Colonic mucosa (tissue), 4 donors: ENCODE results near the gene CALD1. TPM values are rescaled to one million over a fixed set of nuclear protein-coding genes. Genes with fewer than 3 reads are reported as not detected.

ENCODE experiments used
- DNase-seq: peaks from one replicate; pipeline ENCODE4 v3.0.0-alpha.2; 2020
- H3K27ac ChIP-seq: fragments of 200-600 bp; one replicate; pipeline ENCODE4 v1.8.0; 2021
- H3K27me3 ChIP-seq: fragments of 200-600 bp; one replicate; pipeline ENCODE4 v1.8.0; 2021
- H3K36me3 ChIP-seq: fragments of 200-600 bp; one replicate; pipeline ENCODE4 v1.8.0; 2021
- H3K4me1 ChIP-seq: fragments of 200-600 bp; one replicate; pipeline ENCODE4 v1.8.0; 2021; ENCODE audit warnings: mild to moderate bottlenecking
- H3K4me3 ChIP-seq: fragments of 200-600 bp; one replicate; pipeline ENCODE4 v1.8.0; 2021
- H3K9ac ChIP-seq, 2 donors: one replicate each; pipeline ENCODE4 v1.7.0; 2013; ENCODE audit warnings: control low read depth in 2 of 2, low read depth in 2 of 2, low read length in 2 of 2
- H3K9me3 ChIP-seq: fragments of 200-600 bp; one replicate; pipeline ENCODE4 v1.8.0; 2021
- intact Hi-C: fragments of 100-400 bp; cut with DNase I; formaldehyde crosslinking; loops from one replicate; pipeline ENCODE4 v1.14.1; 2022
- total RNA-seq, 2 donors: library from RNA; stranded (reverse); fragmentation: NEBNext Ultra II Directional in 1 of 2; extraction: Animal tissue kit (Norgen Biotek cat#: 25700) in 1 of 2; gene quantifications; one replicate each; pipeline ENCODE4 v1.2.1, GENCODE V29; 2021
- TF ChIP-seq, protein P1 (sequence below): fragments of 200-600 bp; IDR thresholded peaks from one replicate; pipeline ENCODE4 v1.8.0; 2022; ENCODE audit warnings: antibody characterized with exemption, mild to moderate bottlenecking
- donor health status: healthy.
- donor health status: DM: no; HTN: no; CAD: no.
- donor health status: DM: no; HTN: no; CAD: no.

Gene CALD1
- total RNA-seq, 2 donors from 2014 or later: 27.4 to 193 TPM

DNA sequence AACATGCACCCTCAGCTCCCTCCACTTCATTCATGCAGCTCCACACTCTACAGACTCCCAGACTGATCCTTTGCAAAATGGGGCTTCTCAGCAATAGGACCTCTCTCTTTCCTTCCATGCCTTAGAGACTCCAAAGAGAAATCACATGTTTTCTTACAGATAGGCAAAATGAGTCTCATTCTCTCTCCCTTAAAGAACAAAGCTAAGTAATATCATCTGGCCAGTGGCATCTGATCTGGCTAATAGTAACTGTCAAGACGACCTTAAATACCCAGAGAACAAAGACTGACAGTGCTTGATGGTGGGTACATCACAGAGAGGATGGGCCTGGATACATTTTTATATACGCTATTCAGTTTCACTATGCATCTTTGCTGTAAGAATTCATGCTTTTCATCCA lies 43.1 kb upstream of the CALD1 start:
- no peak overlapping the region for H3K27ac ChIP-seq
- H3K27me3 ChIP-seq: no peaks in the 10 kb centered on the region
- no peak overlapping the region for H3K4me3 ChIP-seq
- TF ChIP-seq, protein P1, sequence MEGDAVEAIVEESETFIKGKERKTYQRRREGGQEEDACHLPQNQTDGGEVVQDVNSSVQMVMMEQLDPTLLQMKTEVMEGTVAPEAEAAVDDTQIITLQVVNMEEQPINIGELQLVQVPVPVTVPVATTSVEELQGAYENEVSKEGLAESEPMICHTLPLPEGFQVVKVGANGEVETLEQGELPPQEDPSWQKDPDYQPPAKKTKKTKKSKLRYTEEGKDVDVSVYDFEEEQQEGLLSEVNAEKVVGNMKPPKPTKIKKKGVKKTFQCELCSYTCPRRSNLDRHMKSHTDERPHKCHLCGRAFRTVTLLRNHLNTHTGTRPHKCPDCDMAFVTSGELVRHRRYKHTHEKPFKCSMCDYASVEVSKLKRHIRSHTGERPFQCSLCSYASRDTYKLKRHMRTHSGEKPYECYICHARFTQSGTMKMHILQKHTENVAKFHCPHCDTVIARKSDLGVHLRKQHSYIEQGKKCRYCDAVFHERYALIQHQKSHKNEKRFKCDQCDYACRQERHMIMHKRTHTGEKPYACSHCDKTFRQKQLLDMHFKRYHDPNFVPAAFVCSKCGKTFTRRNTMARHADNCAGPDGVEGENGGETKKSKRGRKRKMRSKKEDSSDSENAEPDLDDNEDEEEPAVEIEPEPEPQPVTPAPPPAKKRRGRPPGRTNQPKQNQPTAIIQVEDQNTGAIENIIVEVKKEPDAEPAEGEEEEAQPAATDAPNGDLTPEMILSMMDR: no peak
- no peaks in the 10 kb centered on the region for H3K4me1 ChIP-seq
- H3K36me3 ChIP-seq: no peaks in the 10 kb centered on the region
- no peak for DNase-seq
- no peaks in the 10 kb centered on the region for H3K9me3 ChIP-seq
- intact Hi-C loops: no loop called here
- H3K9ac ChIP-seq: no peak overlapping the region

GRCh38 chr7:134737566-134738345 lies 41.7 kb upstream of the CALD1 start:
- H3K4me1 ChIP-seq: no peaks in the 10 kb centered on the region
- H3K4me3 ChIP-seq: no peak overlapping the region
- DNase-seq: no peak
- no peaks in the 10 kb centered on the region for H3K27me3 ChIP-seq
- no peaks in the 10 kb centered on the region for H3K9me3 ChIP-seq
- intact Hi-C loops: no loop called here
- H3K9ac ChIP-seq: no peak overlapping the region
- no peaks in the 10 kb centered on the region for H3K36me3 ChIP-seq
- peak overlapping the region; percentile 38 for H3K27ac ChIP-seq
- TF ChIP-seq, protein P1: no peak

DNA sequence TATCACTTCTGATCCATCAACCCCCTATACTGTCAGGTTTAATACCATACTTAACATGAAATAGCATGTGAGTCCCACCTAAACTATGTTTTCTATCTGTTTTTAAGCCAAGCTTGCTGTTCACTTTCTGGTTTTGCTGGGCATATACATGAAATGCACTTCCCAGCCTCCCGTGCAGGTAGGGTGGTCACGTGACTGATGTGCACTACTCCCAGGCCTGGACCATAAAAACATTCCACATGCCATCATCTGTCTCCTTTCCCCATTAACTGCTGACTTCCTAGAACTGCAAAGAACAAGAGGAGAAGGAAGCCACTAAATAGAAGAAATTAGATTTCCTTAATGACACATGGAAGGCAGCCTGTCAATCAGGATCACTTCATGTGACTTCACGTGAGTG lies 40.1 kb upstream of the CALD1 start:
- Histone ChIP-seq H3K9ac (no peak overlapping the region), H3K4me3 (no peak overlapping the region), H3K36me3 (no peaks in the 10 kb centered on the region), H3K27me3 (no peaks in the 10 kb centered on the region), H3K9me3 (no peaks in the 10 kb centered on the region), H3K27ac (no peak overlapping the region), H3K4me1 (no peaks in the 10 kb centered on the region)
- intact Hi-C loops: no loop called here
- TF ChIP-seq, protein P1: no peak
- DNase-seq: no peak

- Histone ChIP-seq H3K27me3 (no peaks in the 10 kb centered on the region), H3K9ac (no peak overlapping the region), H3K9me3 (no peaks in the 10 kb centered on the region), H3K27ac (no peak overlapping the region), H3K4me3 (no peak overlapping the region), H3K36me3 (no peaks in the 10 kb centered on the region), H3K4me1 (no peaks in the 10 kb centered on the region)
- no peak for DNase-seq
- TF ChIP-seq, protein P1: no peak
- intact Hi-C loops: no loop called here
Observed at GRCh38 chr7:134740376-134740775, 39.1 kb upstream of the CALD1 start.

- intact Hi-C loops: no loop called here
- H3K9me3 ChIP-seq: no peaks in the 10 kb centered on the region
- no peak overlapping the region for H3K9ac ChIP-seq
Observed at GRCh38 chr7:134741907-134742635, 37.4 kb upstream of the CALD1 start.

More at GRCh38 chr7:134741907-134742635, 37.4 kb upstream of the CALD1 start:
- DNase-seq: no peak
- Histone ChIP-seq H3K4me3 (no peak overlapping the region), H3K27me3 (no peaks in the 10 kb centered on the region), H3K4me1 (no peaks in the 10 kb centered on the region), H3K27ac (peak overlapping the region; percentile 23), H3K36me3 (no peaks in the 10 kb centered on the region)
- TF ChIP-seq, protein P1: no peak
